ENCODE results near the gene FOSL1. TPM values are rescaled to one million over a fixed set of nuclear protein-coding genes. Genes with fewer than 3 reads are reported as not detected.

The FOSL1 gene
- total and polyA plus RNA-seq, 2 experiments from 2014 or later = 14.6 to 17.1 TPM

DNA sequence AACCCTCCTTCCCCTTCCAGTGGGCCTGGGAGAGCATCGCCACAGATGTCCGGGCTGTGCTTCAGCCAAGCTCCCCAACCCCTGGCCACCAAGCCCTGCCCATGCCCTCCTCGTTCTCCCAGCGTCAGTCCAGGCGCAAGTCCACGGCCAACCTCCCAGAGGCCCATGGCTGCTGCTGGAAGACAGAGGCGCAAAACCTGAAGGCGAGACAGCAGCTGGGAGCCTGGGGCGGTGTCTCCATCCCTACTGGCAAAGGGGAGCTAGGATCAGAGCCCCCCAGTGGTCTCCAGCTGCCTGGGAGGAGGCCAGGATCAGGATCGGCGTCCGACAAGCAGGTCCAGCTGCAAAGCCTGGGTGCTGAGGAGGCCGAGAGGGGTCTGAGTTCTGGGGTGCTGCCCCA lies 46.9 kb upstream of the FOSL1 start:
- ATAC-seq = peak; percentile 5
- H3K36me3 ChIP-seq (ENCODE audit: insufficient read depth) = no peaks in the 10 kb centered on the region
- Mint-ChIP-seq H3K4me3 (peak overlapping the region; percentile 24; the same call in 1 of the 3 replicates), H3K9me3 (no peaks in the 10 kb centered on the region), H3K36me3 (ENCODE audit: low read depth) (peaks cover 2% of the 10 kb centered on the region; the same call in 1 of the 3 replicates), H3K4me1 (peaks cover 28% of the 10 kb centered on the region), H3K27me3 (ENCODE audit: insufficient read depth, low read depth, poor library complexity) (peaks cover 9% of the 10 kb centered on the region), H3K27ac (peak overlapping the region; percentile 50; the same call in 1 of the 2 replicates)
- H3K79me2 ChIP-seq (replicated peaks; ENCODE audit: insufficient read depth) = no peaks in the 10 kb centered on the region
- peak; percentile 44 for DNase-seq (ENCODE audit: low spot score)
- no peaks in the 10 kb centered on the region for H3K27me3 ChIP-seq (ENCODE audit: insufficient read depth)
- no peak overlapping the region for H3K27ac ChIP-seq (ENCODE audit: low read depth)
- H3K4me2 ChIP-seq = no peak overlapping the region; the same call in 1 of the 2 replicates
- H3F3A ChIP-seq (replicated peaks; ENCODE audit: low read depth) = peaks cover 9% of the 10 kb centered on the region; the same call in 1 of the 2 replicates
- H3K4me1 ChIP-seq (ENCODE audit: insufficient read depth) = peaks cover 20% of the 10 kb centered on the region
- TF ChIP-seq CREB1 (CRISPR knock-in tag; IDR thresholded peaks at IDR 0.05; ENCODE audit: low read depth) = no peak
- TF ChIP-seq, protein P1, sequence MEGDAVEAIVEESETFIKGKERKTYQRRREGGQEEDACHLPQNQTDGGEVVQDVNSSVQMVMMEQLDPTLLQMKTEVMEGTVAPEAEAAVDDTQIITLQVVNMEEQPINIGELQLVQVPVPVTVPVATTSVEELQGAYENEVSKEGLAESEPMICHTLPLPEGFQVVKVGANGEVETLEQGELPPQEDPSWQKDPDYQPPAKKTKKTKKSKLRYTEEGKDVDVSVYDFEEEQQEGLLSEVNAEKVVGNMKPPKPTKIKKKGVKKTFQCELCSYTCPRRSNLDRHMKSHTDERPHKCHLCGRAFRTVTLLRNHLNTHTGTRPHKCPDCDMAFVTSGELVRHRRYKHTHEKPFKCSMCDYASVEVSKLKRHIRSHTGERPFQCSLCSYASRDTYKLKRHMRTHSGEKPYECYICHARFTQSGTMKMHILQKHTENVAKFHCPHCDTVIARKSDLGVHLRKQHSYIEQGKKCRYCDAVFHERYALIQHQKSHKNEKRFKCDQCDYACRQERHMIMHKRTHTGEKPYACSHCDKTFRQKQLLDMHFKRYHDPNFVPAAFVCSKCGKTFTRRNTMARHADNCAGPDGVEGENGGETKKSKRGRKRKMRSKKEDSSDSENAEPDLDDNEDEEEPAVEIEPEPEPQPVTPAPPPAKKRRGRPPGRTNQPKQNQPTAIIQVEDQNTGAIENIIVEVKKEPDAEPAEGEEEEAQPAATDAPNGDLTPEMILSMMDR (conservative IDR thresholded peaks at IDR 0.05; ENCODE audit: low read depth in 2 of 2) = peak in 1 of 2 experiments; percentile 35; a peak in 2 of 4 replicates
- H3K4me3 ChIP-seq = no peak overlapping the region
- no peaks in the 10 kb centered on the region for H4K20me1 ChIP-seq (replicated peaks; ENCODE audit: insufficient read depth)
- H2AFZ ChIP-seq = no peak overlapping the region
- no peaks in the 10 kb centered on the region for H3K9me2 ChIP-seq (ENCODE audit: insufficient read depth)

DNA sequence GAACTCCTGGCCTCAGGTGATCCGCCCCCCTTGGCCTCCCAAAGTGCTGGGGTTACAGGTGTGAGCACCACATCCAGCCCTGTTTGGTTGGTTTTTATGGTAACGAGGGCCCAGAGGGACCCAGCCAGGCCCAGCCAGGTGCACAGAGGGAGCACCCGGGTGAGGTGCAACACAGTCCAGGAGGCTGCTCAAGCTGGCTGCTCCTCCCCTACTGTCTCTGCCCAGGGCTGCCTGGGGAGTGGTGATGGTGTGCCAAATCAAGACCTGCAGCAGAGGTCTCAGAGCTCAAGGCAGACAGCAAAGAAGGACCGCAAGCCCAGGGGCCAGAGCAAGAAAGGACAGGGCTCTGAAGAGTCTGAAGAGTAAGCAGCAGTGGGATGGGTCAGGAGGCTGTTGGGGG lies 46.5 kb upstream of the FOSL1 start:
- H3K79me2 ChIP-seq (replicated peaks; ENCODE audit: insufficient read depth) = no peaks in the 10 kb centered on the region
- no peaks in the 10 kb centered on the region for H3K27me3 ChIP-seq (ENCODE audit: insufficient read depth)
- peaks cover 9% of the 10 kb centered on the region; the same call in 1 of the 2 replicates for H3F3A ChIP-seq (replicated peaks; ENCODE audit: low read depth)
- peak overlapping the region; percentile 76 for H3K4me2 ChIP-seq
- no peaks in the 10 kb centered on the region for H3K36me3 ChIP-seq (ENCODE audit: insufficient read depth)
- H3K4me1 ChIP-seq (ENCODE audit: insufficient read depth) = peaks cover 20% of the 10 kb centered on the region
- H3K4me1 Mint-ChIP-seq = peaks cover 28% of the 10 kb centered on the region
- no peaks in the 10 kb centered on the region for H4K20me1 ChIP-seq (replicated peaks; ENCODE audit: insufficient read depth)
- ATAC-seq = peak; percentile 5
- no peak overlapping the region for H2AFZ ChIP-seq
- no peaks in the 10 kb centered on the region for H3K9me3 Mint-ChIP-seq
- no peaks in the 10 kb centered on the region for H3K9me2 ChIP-seq (ENCODE audit: insufficient read depth)
- H3K36me3 Mint-ChIP-seq (ENCODE audit: low read depth) = peaks cover 2% of the 10 kb centered on the region; the same call in 1 of the 3 replicates
- H3K4me3 ChIP-seq = peak overlapping the region; percentile 47; the same call in 1 of the 2 replicates
- H3K4me3 Mint-ChIP-seq = no peak overlapping the region
- no peak overlapping the region for H3K27ac Mint-ChIP-seq
- peaks cover 9% of the 10 kb centered on the region for H3K27me3 Mint-ChIP-seq (ENCODE audit: insufficient read depth, low read depth, poor library complexity)
- H3K27ac ChIP-seq (ENCODE audit: low read depth) = peak overlapping the region; percentile 78
- no peak for DNase-seq (ENCODE audit: low spot score)
- no peak for TF ChIP-seq ZNF331 (CRISPR knock-in tag; IDR thresholded peaks at IDR 0.05; ENCODE audit: low read depth)
- TF ChIP-seq STAT1 (IDR thresholded peaks at IDR 0.05; ENCODE audit: unreplicated experiment) = no peak
- TF ChIP-seq CREB1 (CRISPR knock-in tag; IDR thresholded peaks at IDR 0.05; ENCODE audit: low read depth) = no peak
- TF ChIP-seq, protein P2, sequence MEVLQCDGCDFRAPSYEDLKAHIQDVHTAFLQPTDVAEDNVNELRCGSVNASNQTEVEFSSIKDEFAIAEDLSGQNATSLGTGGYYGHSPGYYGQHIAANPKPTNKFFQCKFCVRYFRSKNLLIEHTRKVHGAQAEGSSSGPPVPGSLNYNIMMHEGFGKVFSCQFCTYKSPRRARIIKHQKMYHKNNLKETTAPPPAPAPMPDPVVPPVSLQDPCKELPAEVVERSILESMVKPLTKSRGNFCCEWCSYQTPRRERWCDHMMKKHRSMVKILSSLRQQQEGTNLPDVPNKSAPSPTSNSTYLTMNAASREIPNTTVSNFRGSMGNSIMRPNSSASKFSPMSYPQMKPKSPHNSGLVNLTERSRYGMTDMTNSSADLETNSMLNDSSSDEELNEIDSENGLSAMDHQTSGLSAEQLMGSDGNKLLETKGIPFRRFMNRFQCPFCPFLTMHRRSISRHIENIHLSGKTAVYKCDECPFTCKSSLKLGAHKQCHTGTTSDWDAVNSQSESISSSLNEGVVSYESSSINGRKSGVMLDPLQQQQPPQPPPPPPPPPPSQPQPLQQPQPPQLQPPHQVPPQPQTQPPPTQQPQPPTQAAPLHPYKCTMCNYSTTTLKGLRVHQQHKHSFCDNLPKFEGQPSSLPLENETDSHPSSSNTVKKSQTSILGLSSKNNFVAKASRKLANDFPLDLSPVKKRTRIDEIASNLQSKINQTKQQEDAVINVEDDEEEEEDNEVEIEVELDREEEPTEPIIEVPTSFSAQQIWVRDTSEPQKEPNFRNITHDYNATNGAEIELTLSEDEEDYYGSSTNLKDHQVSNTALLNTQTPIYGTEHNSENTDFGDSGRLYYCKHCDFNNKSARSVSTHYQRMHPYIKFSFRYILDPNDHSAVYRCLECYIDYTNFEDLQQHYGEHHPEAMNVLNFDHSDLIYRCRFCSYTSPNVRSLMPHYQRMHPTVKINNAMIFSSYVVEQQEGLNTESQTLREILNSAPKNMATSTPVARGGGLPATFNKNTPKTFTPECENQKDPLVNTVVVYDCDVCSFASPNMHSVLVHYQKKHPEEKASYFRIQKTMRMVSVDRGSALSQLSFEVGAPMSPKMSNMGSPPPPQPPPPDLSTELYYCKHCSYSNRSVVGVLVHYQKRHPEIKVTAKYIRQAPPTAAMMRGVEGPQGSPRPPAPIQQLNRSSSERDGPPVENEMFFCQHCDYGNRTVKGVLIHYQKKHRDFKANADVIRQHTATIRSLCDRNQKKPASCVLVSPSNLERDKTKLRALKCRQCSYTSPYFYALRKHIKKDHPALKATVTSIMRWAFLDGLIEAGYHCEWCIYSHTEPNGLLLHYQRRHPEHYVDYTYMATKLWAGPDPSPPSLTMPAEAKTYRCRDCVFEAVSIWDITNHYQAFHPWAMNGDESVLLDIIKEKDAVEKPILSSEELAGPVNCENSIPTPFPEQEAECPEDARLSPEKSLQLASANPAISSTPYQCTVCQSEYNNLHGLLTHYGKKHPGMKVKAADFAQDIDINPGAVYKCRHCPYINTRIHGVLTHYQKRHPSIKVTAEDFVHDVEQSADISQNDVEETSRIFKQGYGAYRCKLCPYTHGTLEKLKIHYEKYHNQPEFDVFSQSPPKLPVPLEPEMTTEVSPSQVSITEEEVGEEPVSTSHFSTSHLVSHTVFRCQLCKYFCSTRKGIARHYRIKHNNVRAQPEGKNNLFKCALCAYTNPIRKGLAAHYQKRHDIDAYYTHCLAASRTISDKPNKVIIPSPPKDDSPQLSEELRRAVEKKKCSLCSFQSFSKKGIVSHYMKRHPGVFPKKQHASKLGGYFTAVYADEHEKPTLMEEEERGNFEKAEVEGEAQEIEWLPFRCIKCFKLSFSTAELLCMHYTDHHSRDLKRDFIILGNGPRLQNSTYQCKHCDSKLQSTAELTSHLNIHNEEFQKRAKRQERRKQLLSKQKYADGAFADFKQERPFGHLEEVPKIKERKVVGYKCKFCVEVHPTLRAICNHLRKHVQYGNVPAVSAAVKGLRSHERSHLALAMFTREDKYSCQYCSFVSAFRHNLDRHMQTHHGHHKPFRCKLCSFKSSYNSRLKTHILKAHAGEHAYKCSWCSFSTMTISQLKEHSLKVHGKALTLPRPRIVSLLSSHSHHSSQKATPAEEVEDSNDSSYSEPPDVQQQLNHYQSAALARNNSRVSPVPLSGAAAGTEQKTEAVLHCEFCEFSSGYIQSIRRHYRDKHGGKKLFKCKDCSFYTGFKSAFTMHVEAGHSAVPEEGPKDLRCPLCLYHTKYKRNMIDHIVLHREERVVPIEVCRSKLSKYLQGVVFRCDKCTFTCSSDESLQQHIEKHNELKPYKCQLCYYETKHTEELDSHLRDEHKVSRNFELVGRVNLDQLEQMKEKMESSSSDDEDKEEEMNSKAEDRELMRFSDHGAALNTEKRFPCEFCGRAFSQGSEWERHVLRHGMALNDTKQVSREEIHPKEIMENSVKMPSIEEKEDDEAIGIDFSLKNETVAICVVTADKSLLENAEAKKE (CRISPR knock-in tag; IDR thresholded peaks at IDR 0.05) = no peak
- TF ChIP-seq, protein P3, sequence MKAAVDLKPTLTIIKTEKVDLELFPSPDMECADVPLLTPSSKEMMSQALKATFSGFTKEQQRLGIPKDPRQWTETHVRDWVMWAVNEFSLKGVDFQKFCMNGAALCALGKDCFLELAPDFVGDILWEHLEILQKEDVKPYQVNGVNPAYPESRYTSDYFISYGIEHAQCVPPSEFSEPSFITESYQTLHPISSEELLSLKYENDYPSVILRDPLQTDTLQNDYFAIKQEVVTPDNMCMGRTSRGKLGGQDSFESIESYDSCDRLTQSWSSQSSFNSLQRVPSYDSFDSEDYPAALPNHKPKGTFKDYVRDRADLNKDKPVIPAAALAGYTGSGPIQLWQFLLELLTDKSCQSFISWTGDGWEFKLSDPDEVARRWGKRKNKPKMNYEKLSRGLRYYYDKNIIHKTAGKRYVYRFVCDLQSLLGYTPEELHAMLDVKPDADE (IDR thresholded peaks at IDR 0.05) = no peak
- no peak for TF ChIP-seq NANOG (IDR thresholded peaks at IDR 0.05; ENCODE audit: borderline replicate concordance)
- TF ChIP-seq JUNB (IDR thresholded peaks at IDR 0.05; ENCODE audit: unreplicated experiment) = no peak
- no peak for TF ChIP-seq EZH2 (IDR thresholded peaks at IDR 0.05; ENCODE audit: low read depth, unreplicated experiment)
- TF ChIP-seq, protein P1 (conservative IDR thresholded peaks at IDR 0.05; ENCODE audit: low read depth in 2 of 2) = no peak

Measured in GM23338 (cell line).